GM12878 (cell line): ENCODE data around the gene GBA3.

ENCODE experiments used
- EED ChIP-seq: sonication (generic); IDR thresholded peaks from 2 replicates; pipeline ENCODE4 v1.6.1; 2016; ENCODE audit warnings: antibody characterized with exemption, low read depth
- EP300 ChIP-seq, 2 experiments: fragments of 150-350 bp in 1 of 2; IDR thresholded peaks; 2 replicates each; pipeline ENCODE4 v1.6.1; 2011 to 2012; ENCODE audit warnings: low read depth in 2 of 2, low read length in 2 of 2, borderline replicate concordance in 1 of 2, improper control_type of control experiment in 1 of 2, inconsistent platforms in 1 of 2; ENCODE audit not compliant: control insufficient read depth in 1 of 2
- EZH2 ChIP-seq: IDR thresholded peaks from 2 replicates; pipeline ENCODE4 v1.6.1; 2012; ENCODE audit warnings: low read depth, mild to moderate bottlenecking, control low read depth, inconsistent platforms, low read length, borderline replicate concordance; ENCODE audit not compliant: control insufficient read depth
- LARP7 ChIP-seq: fragments of 450-650 bp; IDR thresholded peaks from 2 replicates; pipeline ENCODE4 v1.6.1; 2017; ENCODE audit warnings: mild to moderate bottlenecking
- MXI1 ChIP-seq: fragments of 150-350 bp; IDR thresholded peaks from 2 replicates; pipeline ENCODE4 v1.6.1; 2011; ENCODE audit warnings: low read depth, mild to moderate bottlenecking, inconsistent platforms, low read length, improper control_type of control experiment
- NFIC ChIP-seq: IDR thresholded peaks from 2 replicates; pipeline ENCODE4 v1.6.1; 2012; ENCODE audit warnings: low read depth, mild to moderate bottlenecking, inconsistent platforms, low read length, moderate library complexity
- POLR2A ChIP-seq: IDR thresholded peaks from 2 replicates; pipeline ENCODE4 v1.6.1; 2011; ENCODE audit warnings: low read depth, mild to moderate bottlenecking, low read length
- SREBF2 ChIP-seq: IDR thresholded peaks from 2 replicates; pipeline ENCODE4 v1.6.1; 2012; ENCODE audit warnings: mild to moderate bottlenecking, low read length
- TF ChIP-seq, protein P1 (sequence below), 3 experiments: IDR thresholded peaks in 2 of 3; conservative IDR thresholded peaks in 1 of 3; 2 replicates each; pipeline ENCODE4 v1.5.1; 2011; ENCODE audit warnings: low read depth in 3 of 3, low read length in 3 of 3, mild to moderate bottlenecking in 3 of 3, control low read depth in 2 of 3, moderate library complexity in 2 of 3, inconsistent platforms in 1 of 3, mixed read lengths in 1 of 3; ENCODE audit not compliant: control insufficient read depth in 2 of 3, insufficient read depth in 1 of 3; ENCODE audit errors: extremely low read depth in 1 of 3

DNA sequence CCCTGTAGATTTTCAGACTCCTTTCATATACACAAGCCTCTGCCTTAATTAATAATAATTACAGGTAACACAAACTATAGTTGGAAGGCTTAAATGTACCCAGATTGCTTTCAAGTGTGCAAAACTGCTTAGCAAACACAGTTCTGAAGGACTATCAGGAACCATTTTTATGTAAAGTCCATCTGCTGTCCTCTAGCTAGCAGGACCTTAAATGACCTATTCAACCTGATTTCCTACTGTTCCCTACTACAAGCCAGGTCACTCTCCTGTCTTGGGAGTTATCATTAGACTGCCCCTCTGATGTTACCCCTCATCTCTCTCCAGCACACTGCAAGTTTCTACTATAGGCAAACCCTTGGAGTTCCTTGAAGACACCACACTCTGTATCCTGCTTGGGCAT is 157.3 kb downstream of the GBA3 start:
- no peak for TF ChIP-seq EED
- TF ChIP-seq EZH2, result no peak
- TF ChIP-seq POLR2A, result no peak
- TF ChIP-seq LARP7, result no peak
- no peak for TF ChIP-seq NFIC
- no peak for TF ChIP-seq MXI1
- no peak for TF ChIP-seq EP300 (IDR thresholded peaks at IDR 0.05; ENCODE audit: borderline replicate concordance in 1 of 2, control insufficient read depth in 1 of 2, low read depth in 2 of 2, low read length in 2 of 2)
- TF ChIP-seq SREBF2, result no peak
- TF ChIP-seq, protein P1, sequence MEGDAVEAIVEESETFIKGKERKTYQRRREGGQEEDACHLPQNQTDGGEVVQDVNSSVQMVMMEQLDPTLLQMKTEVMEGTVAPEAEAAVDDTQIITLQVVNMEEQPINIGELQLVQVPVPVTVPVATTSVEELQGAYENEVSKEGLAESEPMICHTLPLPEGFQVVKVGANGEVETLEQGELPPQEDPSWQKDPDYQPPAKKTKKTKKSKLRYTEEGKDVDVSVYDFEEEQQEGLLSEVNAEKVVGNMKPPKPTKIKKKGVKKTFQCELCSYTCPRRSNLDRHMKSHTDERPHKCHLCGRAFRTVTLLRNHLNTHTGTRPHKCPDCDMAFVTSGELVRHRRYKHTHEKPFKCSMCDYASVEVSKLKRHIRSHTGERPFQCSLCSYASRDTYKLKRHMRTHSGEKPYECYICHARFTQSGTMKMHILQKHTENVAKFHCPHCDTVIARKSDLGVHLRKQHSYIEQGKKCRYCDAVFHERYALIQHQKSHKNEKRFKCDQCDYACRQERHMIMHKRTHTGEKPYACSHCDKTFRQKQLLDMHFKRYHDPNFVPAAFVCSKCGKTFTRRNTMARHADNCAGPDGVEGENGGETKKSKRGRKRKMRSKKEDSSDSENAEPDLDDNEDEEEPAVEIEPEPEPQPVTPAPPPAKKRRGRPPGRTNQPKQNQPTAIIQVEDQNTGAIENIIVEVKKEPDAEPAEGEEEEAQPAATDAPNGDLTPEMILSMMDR (IDR thresholded peaks at IDR 0.05 in 2 of 3, conservative IDR thresholded peaks at IDR 0.05 in 1 of 3; ENCODE audit: control insufficient read depth in 2 of 3, extremely low read depth in 1 of 3, insufficient read depth in 1 of 3, low read depth in 3 of 3, low read length in 3 of 3), result no peak
